Calu3 (cell line): ENCODE measurements around the gene RAB33A. TPM values are rescaled to one million over a fixed set of nuclear protein-coding genes. Genes with fewer than 3 reads are reported as not detected.

Experiments used
- BruUV-seq: library from RNA; stranded (reverse); fragments of 400-500 nt; replicated peaks from 2 replicates; lab custom pipeline; 2021; lab: Mats Ljungman, UMichigan
- CTCF ChIA-PET: fragments of 300-600 bp; sonication (Branson Sonifier 250); formaldehyde crosslinking; loops from one replicate; lab custom pipeline; 2022; ENCODE audit warnings: antibody characterized with exemption; lab: Charles Lee
- DNase-seq: peaks from one replicate; pipeline ENCODE4 v3.0.0; 2022
- H3K27ac Mint-ChIP-seq: one replicate; pipeline ENCODE4 v1.8.0; 2022; ENCODE audit warnings: mixed read lengths; ENCODE audit not compliant: unreplicated experiment
- H3K27me3 Mint-ChIP-seq: one replicate; pipeline ENCODE4 v1.8.0; 2022; ENCODE audit warnings: mixed read lengths; ENCODE audit not compliant: unreplicated experiment
- H3K36me3 Mint-ChIP-seq: one replicate; pipeline ENCODE4 v1.8.0; 2022; ENCODE audit warnings: mild to moderate bottlenecking, moderate library complexity, mixed read lengths; ENCODE audit not compliant: insufficient read depth, unreplicated experiment
- H3K4me1 Mint-ChIP-seq: one replicate; pipeline ENCODE4 v1.8.0; 2022; ENCODE audit warnings: mild to moderate bottlenecking, low read depth, mixed read lengths; ENCODE audit not compliant: unreplicated experiment
- H3K4me3 Mint-ChIP-seq: one replicate; pipeline ENCODE4 v1.8.0; 2022; ENCODE audit warnings: mild to moderate bottlenecking, low read depth, moderate library complexity, mixed read lengths; ENCODE audit not compliant: unreplicated experiment
- H3K9me3 Mint-ChIP-seq: one replicate; pipeline ENCODE4 v1.8.0; 2022; ENCODE audit warnings: low read depth, mixed read lengths; ENCODE audit not compliant: unreplicated experiment
- intact Hi-C: fragments of 100-400 bp; cut with micrococcal nuclease; formaldehyde crosslinking; loops from one replicate; pipeline ENCODE4 v1.10.0; 2022; ENCODE audit not compliant: unreplicated experiment
- total RNA-seq: library from RNA; stranded (reverse); gene quantifications from 2 replicates; pipeline ENCODE4 v1.2.3, GENCODE V29; 2022
- TF ChIP-seq, protein P1 (sequence below): fragments of 200-600 bp; IDR thresholded peaks from one replicate; pipeline ENCODE4 v1.8.0; 2022; ENCODE audit warnings: antibody characterized with exemption; ENCODE audit not compliant: unreplicated experiment

Gene RAB33A
- total RNA-seq, 1 experiment from 2014 or later = not detected

DNA sequence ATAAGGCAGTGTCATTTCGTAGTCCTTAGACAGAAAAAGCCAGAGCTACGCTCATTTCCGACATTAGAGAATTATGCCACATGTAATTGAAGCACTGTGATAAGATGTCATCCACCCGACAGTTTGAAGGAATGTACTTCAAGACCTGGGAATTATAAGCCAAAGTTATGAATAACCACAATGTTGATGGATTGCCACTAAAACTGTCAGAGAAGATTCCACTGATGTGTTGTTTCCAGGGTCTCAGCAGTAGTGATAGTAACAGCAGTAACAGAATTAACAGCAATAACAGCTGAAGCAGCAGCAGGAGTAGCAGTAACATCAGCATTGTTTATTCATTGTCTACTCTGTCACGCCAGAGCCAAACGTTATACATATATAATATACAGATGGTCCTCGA lies 24.7 kb downstream of the RAB33A start:
- no peaks in the 10 kb centered on the region for H3K27me3 Mint-ChIP-seq
- DNase-seq = no peak
- no peak overlapping the region for H3K27ac Mint-ChIP-seq
- H3K9me3 Mint-ChIP-seq = no peaks in the 10 kb centered on the region
- H3K36me3 Mint-ChIP-seq = no peaks in the 10 kb centered on the region
- intact Hi-C loops = loop anchor here (10.0 kb wide), 1 partner anchor 592 kb away; no protein-coding TSS in a partner anchor
- no TSS peak for BruUV-seq
- no peak overlapping the region for H3K4me3 Mint-ChIP-seq
- CTCF ChIA-PET = interaction anchor here (0.7 kb wide), 1 partner anchor 69 kb away, joined by 3 read pairs; no protein-coding TSS in a partner anchor
- TF ChIP-seq, protein P1, sequence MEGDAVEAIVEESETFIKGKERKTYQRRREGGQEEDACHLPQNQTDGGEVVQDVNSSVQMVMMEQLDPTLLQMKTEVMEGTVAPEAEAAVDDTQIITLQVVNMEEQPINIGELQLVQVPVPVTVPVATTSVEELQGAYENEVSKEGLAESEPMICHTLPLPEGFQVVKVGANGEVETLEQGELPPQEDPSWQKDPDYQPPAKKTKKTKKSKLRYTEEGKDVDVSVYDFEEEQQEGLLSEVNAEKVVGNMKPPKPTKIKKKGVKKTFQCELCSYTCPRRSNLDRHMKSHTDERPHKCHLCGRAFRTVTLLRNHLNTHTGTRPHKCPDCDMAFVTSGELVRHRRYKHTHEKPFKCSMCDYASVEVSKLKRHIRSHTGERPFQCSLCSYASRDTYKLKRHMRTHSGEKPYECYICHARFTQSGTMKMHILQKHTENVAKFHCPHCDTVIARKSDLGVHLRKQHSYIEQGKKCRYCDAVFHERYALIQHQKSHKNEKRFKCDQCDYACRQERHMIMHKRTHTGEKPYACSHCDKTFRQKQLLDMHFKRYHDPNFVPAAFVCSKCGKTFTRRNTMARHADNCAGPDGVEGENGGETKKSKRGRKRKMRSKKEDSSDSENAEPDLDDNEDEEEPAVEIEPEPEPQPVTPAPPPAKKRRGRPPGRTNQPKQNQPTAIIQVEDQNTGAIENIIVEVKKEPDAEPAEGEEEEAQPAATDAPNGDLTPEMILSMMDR = no peak
- no peaks in the 10 kb centered on the region for H3K4me1 Mint-ChIP-seq

DNA sequence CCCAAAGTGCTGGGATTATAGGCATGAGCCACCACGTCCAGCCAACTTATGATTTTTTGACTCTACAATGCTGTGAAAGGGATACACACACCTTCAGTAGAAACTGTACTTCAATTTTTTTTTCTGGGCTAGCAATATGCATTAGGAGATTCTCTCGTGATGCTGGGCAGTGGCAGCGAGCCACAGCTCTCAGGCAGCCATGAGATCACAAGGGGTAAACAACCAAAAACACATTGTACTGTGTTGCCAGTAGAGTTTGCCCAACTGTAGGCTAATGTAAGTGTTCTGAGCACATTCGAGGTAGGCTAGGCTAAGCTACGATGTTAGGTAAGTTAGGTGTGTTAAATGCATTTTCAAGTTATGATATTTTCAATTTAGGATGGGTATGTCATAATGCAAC lies 25.7 kb downstream of the RAB33A start:
- TF ChIP-seq, protein P1 = no peak
- no TSS peak for BruUV-seq

DNA sequence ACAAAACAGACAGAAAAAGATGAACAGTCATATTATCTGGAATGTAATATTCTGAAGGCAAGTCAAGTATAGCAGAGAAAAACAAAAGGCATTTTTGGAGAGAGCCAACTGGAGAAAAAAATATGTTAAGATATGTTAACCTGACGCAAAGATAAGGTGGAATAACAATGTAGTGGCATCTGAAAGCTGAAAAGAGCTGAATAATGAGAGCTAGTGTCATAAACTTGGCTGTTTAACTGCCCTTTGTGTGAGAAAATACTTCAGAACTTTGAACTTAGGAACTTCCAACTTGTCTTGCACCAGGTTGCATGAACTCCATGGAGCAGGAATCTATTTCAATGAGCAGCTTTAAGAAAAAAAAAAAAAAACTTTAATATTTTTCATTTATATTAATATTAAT lies 32.9 kb downstream of the RAB33A start:
- intact Hi-C loops = no loop called here
- peaks cover 11% of the 10 kb centered on the region for H3K4me1 Mint-ChIP-seq
- H3K36me3 Mint-ChIP-seq = peaks cover 15% of the 10 kb centered on the region
- H3K4me3 Mint-ChIP-seq = no peak overlapping the region
- CTCF ChIA-PET = interaction anchor here (0.6 kb wide), 1 partner anchor 589 kb away, joined by 3 read pairs; no protein-coding TSS in a partner anchor
- no peaks in the 10 kb centered on the region for H3K27me3 Mint-ChIP-seq
- DNase-seq = no peak
- no TSS peak for BruUV-seq
- TF ChIP-seq, protein P1 = no peak
- H3K27ac Mint-ChIP-seq = no peak overlapping the region
- no peaks in the 10 kb centered on the region for H3K9me3 Mint-ChIP-seq

More for the DNA sequence above, 25.7 kb downstream of the RAB33A start:
- H3K27me3 Mint-ChIP-seq = no peaks in the 10 kb centered on the region
- H3K27ac Mint-ChIP-seq = no peak overlapping the region
- H3K9me3 Mint-ChIP-seq = no peaks in the 10 kb centered on the region
- H3K36me3 Mint-ChIP-seq = no peaks in the 10 kb centered on the region
- intact Hi-C loops = loop anchor here (10.0 kb wide), 1 partner anchor 593 kb away; no protein-coding TSS in a partner anchor
- H3K4me3 Mint-ChIP-seq = no peak overlapping the region
- H3K4me1 Mint-ChIP-seq = no peaks in the 10 kb centered on the region
- DNase-seq = no peak
- CTCF ChIA-PET = no interaction called here

DNA sequence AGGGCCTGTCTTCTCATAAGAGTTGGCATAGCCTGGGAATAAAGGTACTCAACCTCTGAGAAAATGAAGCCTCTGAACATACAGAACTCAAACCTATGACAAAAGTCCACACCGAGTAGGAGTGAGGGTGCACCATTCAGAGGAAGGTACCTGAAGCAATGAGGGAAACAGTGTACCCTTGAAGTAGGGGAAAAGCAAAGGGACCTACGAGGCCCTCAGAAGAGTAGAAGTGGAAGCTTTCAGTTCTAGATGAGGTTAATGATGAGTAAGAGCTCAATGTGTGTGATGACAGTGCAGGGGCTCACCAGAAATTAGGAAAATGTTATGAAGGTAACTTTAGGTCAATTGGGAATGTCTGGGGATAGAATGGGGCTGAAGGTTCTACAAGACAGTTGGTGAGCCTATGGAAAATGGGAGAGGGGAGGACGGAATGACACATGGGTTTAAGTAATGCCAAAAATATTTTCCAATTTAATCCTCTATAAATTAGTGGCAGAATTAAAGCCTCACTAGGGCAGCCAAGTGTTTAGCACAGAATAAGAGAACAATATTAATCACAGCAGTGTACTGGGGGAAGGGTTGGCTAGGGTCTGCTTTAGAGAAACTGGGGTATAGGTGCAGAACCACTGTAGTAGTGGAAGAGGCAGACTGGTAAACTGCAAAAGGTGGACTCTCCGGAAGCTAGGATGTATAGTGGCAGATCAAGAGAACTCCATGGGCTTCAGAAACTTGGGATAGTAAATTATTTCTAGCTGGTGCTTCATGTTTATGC lies 39.8 kb downstream of the RAB33A start:
- H3K4me3 Mint-ChIP-seq = no peak overlapping the region
- H3K4me1 Mint-ChIP-seq = peaks cover 11% of the 10 kb centered on the region
- CTCF ChIA-PET = no interaction called here
- no peak overlapping the region for H3K27ac Mint-ChIP-seq
- no peaks in the 10 kb centered on the region for H3K27me3 Mint-ChIP-seq
- intact Hi-C loops = no loop called here
- no TSS peak for BruUV-seq
- TF ChIP-seq, protein P1 = no peak
- H3K9me3 Mint-ChIP-seq = no peaks in the 10 kb centered on the region
- H3K36me3 Mint-ChIP-seq = peaks cover 8% of the 10 kb centered on the region
- no peak for DNase-seq
